GM21737 (cell line): ENCODE results near the gene COL5A2.

Experiments
- ATAC-seq: cut with Tn5 transposase; IDR thresholded peaks from one replicate; pipeline ENCODE4 v1.9.1; 2021; ENCODE audit warnings: mild to moderate bottlenecking, moderate library complexity; ENCODE audit not compliant: unreplicated experiment

Gene COL5A2

GRCh38 chr2:189179570-189179950 lies at the start of gene COL5A2:
COL5A2 (minus strand) TSS chr2:189179761; CDS start chr2:189179604, 157 bp downstream.
- no peak for ATAC-seq

GRCh38 chr2:189226017-189226416 lies 46.5 kb upstream of the COL5A2 start:
- no peak for ATAC-seq

- no peak for ATAC-seq
These were observed 45.5 kb upstream of the COL5A2 start for GRCh38 chr2:189225032-189225431.

GRCh38 chr2:189222468-189223105 lies 43.0 kb upstream of the COL5A2 start:
- ATAC-seq, result no peak

- ATAC-seq, result no peak
These were observed 42.4 kb upstream of the COL5A2 start for GRCh38 chr2:189221811-189222467.

- ATAC-seq, result no peak
These were observed 38.7 kb upstream of the COL5A2 start for GRCh38 chr2:189218236-189218635.

GRCh38 chr2:189217541-189217940 lies 38.0 kb upstream of the COL5A2 start:
- no peak for ATAC-seq

GRCh38 chr2:189217051-189217450 lies 37.5 kb upstream of the COL5A2 start:
- ATAC-seq, result no peak

- ATAC-seq, result no peak
These were observed 34.9 kb upstream of the COL5A2 start for GRCh38 chr2:189214484-189214883.

- ATAC-seq, result no peak
These were observed 33.7 kb upstream of the COL5A2 start for GRCh38 chr2:189213250-189213649.

GRCh38 chr2:189210250-189211087 lies 30.9 kb upstream of the COL5A2 start:
- no peak for ATAC-seq

GRCh38 chr2:189208254-189208653 lies 28.7 kb upstream of the COL5A2 start:
- no peak for ATAC-seq

- no peak for ATAC-seq
These were observed 24.9 kb upstream of the COL5A2 start for GRCh38 chr2:189204322-189204941.

- no peak for ATAC-seq
These were observed 23.7 kb upstream of the COL5A2 start for GRCh38 chr2:189203177-189203799.

- ATAC-seq, result no peak
These were observed 20.2 kb upstream of the COL5A2 start for GRCh38 chr2:189199797-189200196.

GRCh38 chr2:189192766-189193165 lies 13.2 kb upstream of the COL5A2 start:
- no peak for ATAC-seq

- no peak for ATAC-seq
These were observed 12.2 kb upstream of the COL5A2 start for GRCh38 chr2:189191766-189192165.

- no peak for ATAC-seq
These were observed 11.1 kb upstream of the COL5A2 start for GRCh38 chr2:189190685-189191084.

- no peak for ATAC-seq
These were observed 8.7 kb upstream of the COL5A2 start for GRCh38 chr2:189188115-189188805.

GRCh38 chr2:189183170-189183569 lies 3.6 kb upstream of the COL5A2 start:
- ATAC-seq, result no peak
